Mesenchymal stem cell (in vitro differentiated cells and primary cell): ENCODE data around the gene C12orf57.
A peak's percentile ranks its signal among the peaks of the same experiment; 100 is the strongest.

Experiments used
- DNase-seq: peaks from one replicate; pipeline ENCODE4 v3.0.0-alpha.2; 2013
- H2AFZ ChIP-seq: one replicate; pipeline ENCODE4 v1.6.1; 2013; ENCODE audit warnings: low read depth, mild to moderate bottlenecking, control low read depth, inconsistent platforms, low read length, moderate library complexity
- H2AK5ac ChIP-seq: 2 replicates; pipeline ENCODE4 v1.6.1; 2013; ENCODE audit warnings: low read length, moderate library complexity, mild to moderate bottlenecking, inconsistent platforms; ENCODE audit not compliant: severe bottlenecking
- H2BK120ac ChIP-seq: one replicate; pipeline ENCODE4 v1.6.1; 2013; ENCODE audit warnings: low read depth, mild to moderate bottlenecking, inconsistent platforms, low read length, moderate library complexity
- H2BK12ac ChIP-seq, 2 experiments: one replicate each; pipeline ENCODE4 v1.6.1; 2013; ENCODE audit warnings: inconsistent platforms in 2 of 2, low read length in 2 of 2, mild to moderate bottlenecking in 2 of 2, moderate library complexity in 2 of 2, control low read depth in 1 of 2
- H2BK15ac ChIP-seq: one replicate; pipeline ENCODE4 v1.6.1; 2013; ENCODE audit warnings: mild to moderate bottlenecking, low read depth, inconsistent platforms; ENCODE audit not compliant: poor library complexity, severe bottlenecking
- H2BK5ac ChIP-seq: 2 replicates; pipeline ENCODE4 v1.6.1; 2013; ENCODE audit warnings: low read depth, mild to moderate bottlenecking, low read length, control low read depth, inconsistent platforms; ENCODE audit not compliant: poor library complexity, severe bottlenecking
- H3K14ac ChIP-seq, 2 experiments: one replicate each; pipeline ENCODE4 v1.6.1; 2013; ENCODE audit warnings: inconsistent platforms in 2 of 2, low read length in 2 of 2, control low read depth in 1 of 2, mild to moderate bottlenecking in 1 of 2, moderate library complexity in 1 of 2
- H3K18ac ChIP-seq, 2 experiments: one replicate each; pipeline ENCODE4 v1.6.1; 2013; ENCODE audit warnings: inconsistent platforms in 2 of 2, low read length in 2 of 2, control low read depth in 1 of 2, low read depth in 1 of 2, mild to moderate bottlenecking in 1 of 2
- H3K23ac ChIP-seq, 2 experiments: one replicate each; pipeline ENCODE4 v1.6.1; 2013; ENCODE audit warnings: inconsistent platforms in 2 of 2, low read length in 2 of 2, mild to moderate bottlenecking in 2 of 2, moderate library complexity in 2 of 2, control low read depth in 1 of 2
- H3K27ac ChIP-seq: 2 replicates; pipeline ENCODE4 v1.5.1; 2013; ENCODE audit warnings: mild to moderate bottlenecking, moderate library complexity, low read length, control low read depth, inconsistent platforms; ENCODE audit not compliant: poor library complexity, severe bottlenecking
- H3K27me3 ChIP-seq, 2 experiments: 2 replicates each; pipeline versions ENCODE4 v1.6.1 to v1.7.0; 2013; ENCODE audit warnings: low read length in 2 of 2, mild to moderate bottlenecking in 2 of 2, moderate library complexity in 2 of 2, control low read depth in 1 of 2, inconsistent platforms in 1 of 2; ENCODE audit not compliant: control insufficient read depth in 1 of 2, insufficient read depth in 1 of 2
- H3K36me3 ChIP-seq, 2 experiments: 2 replicates each; pipeline versions ENCODE4 v1.6.1 to v1.7.0; 2013; ENCODE audit warnings: low read length in 2 of 2, control low read depth in 1 of 2, inconsistent platforms in 1 of 2, low read depth in 1 of 2, mild to moderate bottlenecking in 1 of 2; ENCODE audit not compliant: insufficient read depth in 2 of 2, control insufficient read depth in 1 of 2
- H3K4ac ChIP-seq, 2 experiments: one replicate each; pipeline ENCODE4 v1.6.1; 2013; ENCODE audit warnings: inconsistent platforms in 2 of 2, low read length in 2 of 2, mild to moderate bottlenecking in 2 of 2, moderate library complexity in 2 of 2, control low read depth in 1 of 2, low read depth in 1 of 2
- H3K4me1 ChIP-seq: 2 replicates; pipeline ENCODE4 v1.6.1; 2013; ENCODE audit warnings: low read depth, low read length, control low read depth; ENCODE audit not compliant: control insufficient read depth, insufficient read depth
- H3K4me2 ChIP-seq: 2 replicates; pipeline ENCODE4 v1.6.1; 2013; ENCODE audit warnings: low read length, mild to moderate bottlenecking, inconsistent platforms; ENCODE audit not compliant: poor library complexity, severe bottlenecking
- H3K4me3 ChIP-seq, 2 experiments: 2 replicates each; pipeline versions ENCODE4 v1.5.1 to v1.7.0; 2013; ENCODE audit warnings: low read length in 2 of 2, mild to moderate bottlenecking in 2 of 2, control low read depth in 1 of 2, low read depth in 1 of 2; ENCODE audit not compliant: insufficient read depth in 1 of 2
- H3K79me1 ChIP-seq: replicated peaks from 2 replicates; pipeline ENCODE4 v1.6.1; 2013; ENCODE audit warnings: mild to moderate bottlenecking, control low read depth, low read length, inconsistent platforms; ENCODE audit not compliant: poor library complexity, severe bottlenecking
- H3K9ac ChIP-seq: 2 replicates; pipeline ENCODE4 v1.7.0; 2013; ENCODE audit warnings: mild to moderate bottlenecking, low read length, moderate library complexity
- H3K9me3 ChIP-seq: 2 replicates; pipeline ENCODE4 v1.7.0; 2013; ENCODE audit warnings: mild to moderate bottlenecking, low read length; ENCODE audit not compliant: control insufficient read depth
- H4K8ac ChIP-seq: one replicate; pipeline ENCODE4 v1.6.1; 2013; ENCODE audit warnings: inconsistent platforms, mild to moderate bottlenecking, low read length, moderate library complexity
- H4K91ac ChIP-seq: one replicate; pipeline ENCODE4 v1.6.1; 2013; ENCODE audit warnings: mild to moderate bottlenecking, low read length, inconsistent platforms
- WGBS: methylation state at CpG from one replicate; pipeline ENCODE4 v1.1.7; 2013; ENCODE audit warnings: mixed read lengths; 5-methylcytosine and 5-hydroxymethylcytosine counted together

C12orf57 gene

DNA sequence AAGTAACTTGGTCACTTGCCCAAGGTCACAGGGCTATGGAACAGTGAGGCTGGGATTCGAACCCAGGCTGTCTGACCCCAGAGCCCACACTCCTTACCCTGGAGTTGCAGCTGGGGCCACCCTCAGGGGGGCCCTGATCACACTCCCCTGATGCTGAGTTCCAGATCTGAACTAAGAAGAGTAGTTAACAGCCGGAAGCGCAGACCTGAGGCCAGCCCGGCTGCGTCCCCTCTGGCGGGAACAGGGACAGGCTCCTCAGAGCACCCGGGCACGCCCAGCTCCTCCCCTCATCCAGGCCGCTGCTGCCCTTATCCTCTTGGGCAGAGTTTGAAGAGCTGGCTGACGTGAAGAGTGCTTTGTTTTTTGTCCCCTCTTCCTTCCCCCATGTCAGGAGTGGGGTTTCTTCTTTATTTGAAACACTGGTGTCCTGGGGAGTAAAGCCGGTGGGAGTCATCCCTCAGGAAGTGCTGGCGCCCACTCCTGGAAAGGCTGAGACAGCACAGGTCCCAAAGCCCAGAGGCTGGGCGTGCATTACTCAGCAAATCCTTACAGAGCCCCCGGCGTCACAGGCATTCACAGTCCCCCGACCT is 18.0 kb downstream of the C12orf57 start:
- 14% methylated on average over 13 of the region's 16 CpGs for WGBS
- H3K27ac ChIP-seq = no peak overlapping the region
- H3K4ac ChIP-seq = peak overlapping the region; percentile 25 to 42
- peak overlapping the region; percentile 96 for H2BK15ac ChIP-seq
- peaks cover 16% of the 10 kb centered on the region for H3K4me1 ChIP-seq
- no peaks in the 10 kb centered on the region for H3K9me3 ChIP-seq
- no peak overlapping the region for H3K14ac ChIP-seq
- H2BK5ac ChIP-seq = no peak overlapping the region
- DNase-seq = peak; percentile 91
- H4K91ac ChIP-seq = peak overlapping the region; percentile 88
- peak overlapping the region; percentile 79 for H3K9ac ChIP-seq
- H3K23ac ChIP-seq = no peak overlapping the region
- peak overlapping the region; percentile 81 for H2BK120ac ChIP-seq
- peak overlapping the region; percentile 1 for H2AFZ ChIP-seq
- H4K8ac ChIP-seq = peak overlapping the region; percentile 98
- peaks cover 0 to 3% of the 10 kb centered on the region in 2 experiments for H3K27me3 ChIP-seq
- peak overlapping the region in 1 of 2 experiments; percentile 38 for H2BK12ac ChIP-seq
- H3K79me1 ChIP-seq = no peaks in the 10 kb centered on the region
- H3K4me3 ChIP-seq = peak overlapping the region in 1 of 2 experiments; percentile 65
- H3K18ac ChIP-seq = peak overlapping the region; percentile 82 to 94
- H3K4me2 ChIP-seq = peak overlapping the region; percentile 3
- peak overlapping the region; percentile 1 for H2AK5ac ChIP-seq
- peaks cover 28 to 43% of the 10 kb centered on the region in 2 experiments for H3K36me3 ChIP-seq

DNA sequence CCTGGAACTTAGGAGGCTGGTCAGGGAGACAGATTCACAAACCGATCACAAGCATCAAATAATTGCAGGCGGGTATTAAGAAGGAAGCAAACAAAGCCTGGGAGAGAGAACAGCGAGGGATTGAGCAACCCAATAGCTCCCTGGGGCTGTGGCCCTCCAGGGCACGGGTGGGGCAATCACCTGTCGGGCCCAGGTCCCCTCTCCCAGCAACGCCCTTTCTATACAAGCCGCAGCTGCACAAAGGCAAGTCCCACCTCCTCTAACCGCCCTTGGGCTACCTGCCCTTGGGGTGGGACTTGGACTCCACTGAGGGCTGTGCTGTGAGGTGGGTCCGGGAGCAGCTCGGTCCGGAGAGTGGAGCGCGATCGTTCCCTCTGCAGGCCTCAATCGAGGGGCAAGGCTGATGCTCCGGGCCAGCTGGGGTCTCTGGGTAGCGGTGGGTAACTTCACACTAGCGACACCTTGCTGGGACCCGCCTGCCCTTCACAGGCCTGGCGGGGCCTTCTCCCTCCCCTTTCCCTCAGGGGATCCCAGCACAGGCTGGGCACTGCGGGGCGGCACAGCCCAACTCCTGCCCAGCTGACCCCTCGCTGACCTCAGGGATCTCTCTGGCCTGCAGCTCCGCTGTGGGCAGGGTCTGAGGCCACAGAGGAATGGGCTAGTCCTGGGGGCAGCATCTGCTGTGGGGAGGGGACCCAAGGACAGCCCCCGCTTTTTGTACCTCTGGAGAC is 18.6 kb downstream of the C12orf57 start:
- Histone ChIP-seq H2AFZ (peak overlapping the region; percentile 10), H3K4me2 (peak overlapping the region; percentile 3), H2BK12ac (peak overlapping the region; percentile 43 to 80), H2BK5ac (no peak overlapping the region), H3K79me1 (peaks cover 5% of the 10 kb centered on the region), H3K27ac (peak overlapping the region; percentile 4), H3K18ac (peak overlapping the region; percentile 82 to 96), H3K4ac (peak overlapping the region; percentile 14 to 97), H3K9ac (peak overlapping the region; percentile 79), H2AK5ac (peak overlapping the region; percentile 42), H3K14ac (no peak overlapping the region), H3K4me1 (peaks cover 16% of the 10 kb centered on the region), H3K4me3 (peak overlapping the region in 1 of 2 experiments; percentile 65), H4K91ac (peak overlapping the region; percentile 97), H3K27me3 (no peaks in the 10 kb centered on the region), H4K8ac (peak overlapping the region; percentile 98), H2BK120ac (peak overlapping the region; percentile 81), H3K9me3 (no peaks in the 10 kb centered on the region), H3K23ac (no peak overlapping the region), H3K36me3 (peaks cover 35 to 44% of the 10 kb centered on the region in 2 experiments), H2BK15ac (peak overlapping the region; percentile 96)
- 68% methylated on average over 23 of the region's 25 CpGs for WGBS
- DNase-seq = no peak

DNA sequence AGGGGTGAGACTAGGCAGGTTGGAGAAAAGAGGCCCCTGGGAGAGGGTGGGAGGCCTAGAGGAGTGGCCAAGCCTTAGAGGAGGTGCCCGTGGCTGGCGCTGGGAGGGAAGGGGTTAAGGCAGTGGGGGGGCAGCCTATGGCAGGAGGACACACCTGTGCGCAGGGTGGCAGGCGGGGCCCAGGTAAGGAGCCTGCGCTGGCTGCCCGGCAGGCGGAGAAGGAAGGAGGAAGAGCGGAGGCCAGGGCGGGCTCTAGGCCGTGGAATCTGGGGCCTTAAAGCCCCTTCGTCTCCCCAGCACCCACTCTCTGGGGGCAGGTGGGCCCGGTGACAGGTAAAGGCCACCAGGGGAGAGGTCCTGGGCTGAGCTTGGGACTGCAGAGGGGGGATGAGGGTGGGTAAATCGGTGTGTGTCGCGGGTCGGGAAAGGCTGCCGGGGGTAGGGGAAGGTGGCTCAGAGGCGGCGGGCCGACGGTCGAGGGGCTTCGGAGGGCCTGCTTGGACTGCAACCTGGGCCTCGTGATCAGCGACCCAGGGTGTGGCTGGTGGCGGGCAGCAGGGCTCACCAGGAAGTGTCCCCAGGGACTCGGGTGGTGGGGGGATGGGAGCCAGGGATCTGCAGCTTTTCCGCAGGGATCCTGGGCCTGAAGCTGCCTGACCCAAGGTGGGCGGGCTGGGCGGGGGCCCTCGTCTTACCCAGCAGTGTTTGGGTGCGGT is 19.4 kb downstream of the C12orf57 start:
- peak overlapping the region; percentile 10 for H2AFZ ChIP-seq
- no peak overlapping the region for H3K4me2 ChIP-seq
- no peak overlapping the region for H3K14ac ChIP-seq
- H3K27ac ChIP-seq = no peak overlapping the region
- DNase-seq = no peak
- peak overlapping the region; percentile 42 for H2AK5ac ChIP-seq
- peaks cover 11% of the 10 kb centered on the region for H3K79me1 ChIP-seq
- peak overlapping the region; percentile 51 to 80 for H2BK12ac ChIP-seq
- no peaks in the 10 kb centered on the region for H3K27me3 ChIP-seq
- H3K4me1 ChIP-seq = peaks cover 20% of the 10 kb centered on the region
- 85% methylated on average over 27 of the region's 32 CpGs for WGBS
- no peak overlapping the region for H4K8ac ChIP-seq
- no peak overlapping the region for H3K23ac ChIP-seq
- peak overlapping the region; percentile 79 for H3K9ac ChIP-seq
- H3K9me3 ChIP-seq = no peaks in the 10 kb centered on the region
- peak overlapping the region in 1 of 2 experiments; percentile 24 for H3K18ac ChIP-seq
- H2BK15ac ChIP-seq = peak overlapping the region; percentile 41
- H4K91ac ChIP-seq = peak overlapping the region; percentile 97
- H2BK5ac ChIP-seq = no peak overlapping the region
- H3K4me3 ChIP-seq = no peak overlapping the region
- peaks cover 42 to 50% of the 10 kb centered on the region in 2 experiments for H3K36me3 ChIP-seq
- no peak overlapping the region for H2BK120ac ChIP-seq
- peak overlapping the region; percentile 56 to 97 for H3K4ac ChIP-seq
